Measurements from ENCODE around the gene DNAJC15.
A peak's percentile ranks its signal among the peaks of the same experiment; 100 is the strongest.
"Not testable (repeated sequence)": the region's sequence is repeated elsewhere in the genome, so short reads cannot be mapped to it uniquely, and the experiment has no call there.

The DNAJC15 gene

DNA sequence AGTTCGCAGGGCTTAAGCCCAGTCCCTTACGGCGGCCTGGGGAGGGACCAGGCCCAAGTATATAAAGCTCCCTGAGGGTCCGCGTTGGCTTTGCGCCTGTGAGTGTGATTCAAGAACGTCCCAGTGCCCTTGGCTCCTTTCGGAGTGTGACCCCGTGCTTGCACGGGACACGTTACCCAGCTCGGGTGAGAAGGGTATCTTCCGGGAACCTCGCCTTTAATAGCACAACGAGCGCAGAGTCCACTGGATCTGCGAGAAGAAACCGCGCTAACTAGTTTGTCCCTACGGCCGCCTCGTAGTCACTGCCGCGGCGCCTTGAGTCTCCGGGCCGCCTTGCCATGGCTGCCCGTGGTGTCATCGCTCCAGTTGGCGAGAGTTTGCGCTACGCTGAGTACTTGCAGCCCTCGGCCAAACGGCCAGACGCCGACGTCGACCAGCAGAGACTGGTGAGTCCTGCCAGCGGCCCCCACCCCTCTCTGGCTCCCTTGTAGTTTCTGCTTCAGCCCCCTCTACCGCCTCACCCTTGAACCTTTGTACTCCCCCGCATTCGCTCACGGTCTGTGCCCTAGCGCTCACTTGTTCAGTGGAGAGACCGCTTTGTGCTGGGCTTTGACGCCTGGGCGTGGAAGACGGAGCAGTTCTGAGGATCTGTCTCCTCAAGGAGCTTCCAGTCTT lies at the start of gene DNAJC15:
Gene DNAJC15 (plus strand): TSS at position 298 of the 675 bp plus-strand sequence. CDS start 41 bp downstream, at position 339.
- Mint-ChIP-seq H3K36me3 (peaks cover 11% of the 10 kb centered on the region), H3K27ac (peak within 1 kb of the TSS; percentile 92), H3K4me3 (peak within 1 kb of the TSS; percentile 86), H3K4me1 (peaks cover 30% of the 10 kb centered on the region), H3K27me3 (peaks cover 6% of the 10 kb centered on the region), H3K9me3 (no peaks in the 10 kb centered on the region)
- CTCF ChIA-PET = interaction anchor here (0.7 to 2.5 kb wide), 9 partner anchors 9 to 54 kb away, joined by 3 to 7 read pairs (median 4); partner anchors contain the start of gene EPSTI1
- peak; percentile 91 for DNase-seq

DNA sequence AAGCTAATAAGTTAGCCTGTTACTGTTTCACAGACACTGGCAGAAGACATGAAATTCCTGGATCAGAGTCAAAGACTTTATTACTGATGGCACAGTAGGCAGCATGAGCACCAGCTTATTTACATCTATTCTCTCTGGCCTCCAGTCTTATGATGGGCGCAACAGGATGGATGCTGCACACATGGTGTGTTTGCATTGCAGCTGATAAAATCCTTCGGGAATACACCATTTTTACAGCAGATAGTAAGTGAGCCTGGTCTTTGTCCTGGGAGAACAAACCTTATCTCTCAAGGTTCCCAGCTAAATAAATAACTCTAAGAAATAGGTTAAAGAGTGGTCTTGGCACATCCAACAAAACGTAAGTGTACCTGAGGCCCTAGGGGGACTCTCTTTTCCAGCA lies 47.3 kb upstream of the DNAJC15 start:
- H3K4me1 Mint-ChIP-seq = peaks cover 8% of the 10 kb centered on the region
- no peak for DNase-seq
- peaks cover 6% of the 10 kb centered on the region for H3K9me3 Mint-ChIP-seq
- CTCF ChIA-PET = interaction anchor here (1.6 kb wide), 1 partner anchor 10 kb away, joined by 4 read pairs; no protein-coding TSS in a partner anchor
- no peak overlapping the region for H3K4me3 Mint-ChIP-seq
- no peak overlapping the region for H3K27ac Mint-ChIP-seq
- peaks cover 37% of the 10 kb centered on the region for H3K36me3 Mint-ChIP-seq
- H3K27me3 Mint-ChIP-seq = no peaks in the 10 kb centered on the region

DNA sequence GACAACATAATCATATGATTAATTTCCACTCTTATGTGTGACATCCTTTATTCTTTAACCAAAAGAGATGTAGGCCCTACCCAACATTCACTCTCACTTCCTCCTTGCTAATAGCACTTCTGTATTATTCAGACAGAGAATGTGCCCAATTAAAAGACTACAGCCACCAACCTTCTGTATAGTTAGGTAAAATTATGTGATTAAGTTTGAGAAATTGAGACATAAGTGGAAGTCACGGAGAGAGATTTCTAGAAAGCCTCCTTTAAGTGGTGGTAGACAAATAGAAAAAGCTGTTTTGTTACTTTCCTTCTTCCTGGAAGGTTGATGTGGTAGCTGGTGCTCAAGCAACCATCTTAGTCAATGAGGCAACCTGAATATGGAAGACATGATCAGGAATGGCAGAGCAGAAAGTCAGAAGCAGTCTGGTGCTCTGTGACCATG lies 46.1 kb upstream of the DNAJC15 start:
- Mint-ChIP-seq H3K4me1 (peaks cover 4% of the 10 kb centered on the region), H3K36me3 (peaks cover 42% of the 10 kb centered on the region), H3K27ac (no peak overlapping the region), H3K27me3 (no peaks in the 10 kb centered on the region), H3K9me3 (peaks cover 6% of the 10 kb centered on the region), H3K4me3 (no peak overlapping the region)
- CTCF ChIA-PET = no interaction called here
- no peak for DNase-seq

DNA sequence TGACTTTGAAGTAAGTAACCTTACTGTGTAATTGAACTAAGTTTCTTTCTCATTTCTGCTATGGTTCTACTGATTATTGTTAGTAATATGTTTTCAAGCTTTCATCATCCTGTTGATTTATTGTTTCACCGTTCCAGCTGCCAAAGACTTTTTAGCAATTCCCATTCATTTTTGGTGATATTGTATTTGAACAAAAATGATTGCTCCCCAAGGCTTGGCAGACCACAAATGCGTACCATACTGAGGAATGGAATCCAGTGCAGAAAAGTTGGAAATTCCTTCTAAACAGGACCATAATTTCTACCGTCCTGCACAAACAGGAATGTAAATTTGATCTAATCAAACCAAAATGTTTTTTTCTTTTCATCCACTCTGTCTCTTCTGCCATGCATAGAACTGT lies 42.1 kb upstream of the DNAJC15 start:
- H3K4me3 Mint-ChIP-seq = no peak overlapping the region
- DNase-seq = no peak
- CTCF ChIA-PET = interaction anchor here (1.0 kb wide), 1 partner anchor 10 kb away, joined by 3 read pairs; no protein-coding TSS in a partner anchor
- peaks cover 51% of the 10 kb centered on the region for H3K36me3 Mint-ChIP-seq
- H3K4me1 Mint-ChIP-seq = peaks cover 4% of the 10 kb centered on the region
- no peaks in the 10 kb centered on the region for H3K27me3 Mint-ChIP-seq
- no peak overlapping the region for H3K27ac Mint-ChIP-seq
- peaks cover 6% of the 10 kb centered on the region for H3K9me3 Mint-ChIP-seq

DNA sequence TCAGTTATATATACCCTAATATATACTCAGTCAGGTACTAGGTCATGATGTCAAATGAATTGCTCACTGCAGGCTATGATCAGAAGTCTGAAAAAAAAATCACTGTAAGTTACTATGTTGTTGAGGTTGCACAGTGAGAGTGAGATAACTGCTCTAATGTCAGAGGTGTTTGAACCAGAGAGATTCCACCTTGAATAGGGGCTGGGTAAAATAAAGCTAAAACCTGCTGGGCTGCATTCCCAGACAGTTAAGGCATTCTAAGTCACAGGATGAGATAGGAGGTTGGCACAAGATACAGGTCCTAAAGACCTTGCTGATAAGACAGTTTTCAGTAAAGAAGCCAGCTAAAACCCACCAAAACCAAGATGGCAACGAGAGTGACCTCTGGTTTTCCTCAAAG lies 41.5 kb upstream of the DNAJC15 start:
- no peak overlapping the region for H3K27ac Mint-ChIP-seq
- H3K36me3 Mint-ChIP-seq = peaks cover 50% of the 10 kb centered on the region
- DNase-seq = no peak
- H3K4me3 Mint-ChIP-seq = no peak overlapping the region
- peaks cover 6% of the 10 kb centered on the region for H3K9me3 Mint-ChIP-seq
- CTCF ChIA-PET = no interaction called here
- peaks cover 4% of the 10 kb centered on the region for H3K4me1 Mint-ChIP-seq
- H3K27me3 Mint-ChIP-seq = no peaks in the 10 kb centered on the region

DNA sequence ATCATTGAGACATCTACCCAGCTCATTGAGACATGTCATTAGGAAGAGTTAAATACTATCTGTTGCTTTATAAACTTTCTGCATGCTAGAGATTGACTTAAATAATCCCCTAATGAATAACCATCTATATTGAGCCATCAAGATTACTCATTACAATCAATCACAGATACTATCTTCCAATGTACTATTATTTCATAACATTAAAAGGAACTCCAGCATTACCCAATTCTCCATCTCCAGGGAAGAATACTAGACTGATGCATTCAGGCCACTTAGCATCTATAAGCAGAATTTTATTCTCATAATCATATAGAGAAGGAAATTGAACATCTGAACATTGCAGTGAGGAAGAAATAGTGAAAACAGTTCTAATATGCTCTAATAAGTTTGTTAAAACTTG lies 39.4 kb upstream of the DNAJC15 start:
- Mint-ChIP-seq H3K4me3 (no peak overlapping the region), H3K27me3 (no peaks in the 10 kb centered on the region), H3K9me3 (no peaks in the 10 kb centered on the region), H3K27ac (no peak overlapping the region), H3K36me3 (peaks cover 50% of the 10 kb centered on the region), H3K4me1 (peaks cover 10% of the 10 kb centered on the region)
- no peak for DNase-seq
- CTCF ChIA-PET = no interaction called here

DNA sequence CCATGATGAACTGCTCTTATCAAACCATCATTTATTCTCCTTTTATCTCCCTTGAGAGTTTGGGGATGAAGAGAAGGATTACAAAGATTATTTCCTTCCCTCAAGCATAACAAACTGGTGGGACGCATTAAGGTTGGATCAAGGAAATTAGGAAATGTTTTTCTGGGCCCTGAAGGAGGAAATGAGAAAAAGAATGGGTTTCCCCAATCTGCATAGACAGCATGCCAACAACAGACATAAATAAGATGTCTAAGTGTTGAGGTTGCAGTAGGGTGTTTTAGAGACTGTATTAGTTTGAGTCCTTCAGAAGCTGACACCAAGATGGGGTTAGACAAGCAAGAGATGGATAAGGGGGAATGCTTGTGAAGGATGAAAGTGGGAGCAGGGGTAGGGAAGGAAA lies 38.7 kb upstream of the DNAJC15 start:
- H3K27ac Mint-ChIP-seq = no peak overlapping the region
- H3K4me3 Mint-ChIP-seq = no peak overlapping the region
- CTCF ChIA-PET = interaction anchor here (1.4 to 1.9 kb wide), 2 partner anchors 13 to 15 kb away, joined by 6 to 7 read pairs; no protein-coding TSS in a partner anchor
- H3K4me1 Mint-ChIP-seq = peaks cover 15% of the 10 kb centered on the region
- H3K27me3 Mint-ChIP-seq = no peaks in the 10 kb centered on the region
- DNase-seq = no peak
- peaks cover 51% of the 10 kb centered on the region for H3K36me3 Mint-ChIP-seq
- H3K9me3 Mint-ChIP-seq = no peaks in the 10 kb centered on the region

DNA sequence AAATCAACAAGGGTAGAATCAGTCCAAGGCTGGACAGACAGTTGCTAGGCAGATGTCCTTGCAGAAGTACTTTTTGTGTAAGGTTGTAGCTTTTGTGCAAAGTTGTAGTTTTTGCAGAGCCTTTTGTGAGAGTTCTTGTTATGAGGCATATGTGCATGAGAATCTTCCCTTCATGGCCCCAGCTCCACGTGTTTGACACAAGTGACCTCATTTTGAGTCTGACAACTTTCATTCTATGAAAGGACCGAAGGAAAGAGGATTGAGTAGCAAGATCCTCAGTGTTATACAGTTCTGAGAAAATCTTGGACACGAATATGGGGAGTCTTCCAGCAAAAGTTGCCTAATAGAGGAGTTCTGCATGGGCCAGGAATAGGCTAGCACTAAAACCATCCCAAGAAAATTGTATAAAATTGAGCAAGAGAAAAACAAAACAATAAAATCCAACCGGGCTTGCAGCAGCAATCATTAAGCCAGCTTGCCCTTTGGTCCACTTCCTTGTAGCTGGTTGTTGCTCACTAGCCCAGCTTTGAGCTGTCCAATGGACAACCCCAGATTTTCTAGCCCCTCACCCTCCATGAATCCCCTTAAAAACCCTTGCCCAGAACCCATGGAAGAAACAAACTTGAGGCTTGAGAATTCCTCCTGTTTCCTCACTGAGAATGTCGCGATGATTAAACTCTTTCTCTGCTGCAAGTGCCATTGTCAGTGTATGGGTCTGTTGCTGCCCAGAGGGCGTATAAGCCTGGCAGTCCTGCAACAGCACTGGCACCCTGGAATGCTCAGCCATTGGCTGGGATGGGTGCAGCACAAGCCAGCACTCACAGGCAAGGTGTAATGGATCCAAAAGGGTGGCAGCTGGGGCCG lies 37.8 kb upstream of the DNAJC15 start:
- Mint-ChIP-seq H3K9me3 (no peaks in the 10 kb centered on the region), H3K4me3 (no peak overlapping the region), H3K36me3 (peaks cover 47% of the 10 kb centered on the region), H3K27ac (no peak overlapping the region), H3K27me3 (no peaks in the 10 kb centered on the region), H3K4me1 (peaks cover 23% of the 10 kb centered on the region)
- DNase-seq = no peak
- CTCF ChIA-PET = interaction anchor here (1.4 to 1.9 kb wide), 3 partner anchors 10 to 16 kb away, joined by 4 to 7 read pairs (median 6); no protein-coding TSS in a partner anchor

DNA sequence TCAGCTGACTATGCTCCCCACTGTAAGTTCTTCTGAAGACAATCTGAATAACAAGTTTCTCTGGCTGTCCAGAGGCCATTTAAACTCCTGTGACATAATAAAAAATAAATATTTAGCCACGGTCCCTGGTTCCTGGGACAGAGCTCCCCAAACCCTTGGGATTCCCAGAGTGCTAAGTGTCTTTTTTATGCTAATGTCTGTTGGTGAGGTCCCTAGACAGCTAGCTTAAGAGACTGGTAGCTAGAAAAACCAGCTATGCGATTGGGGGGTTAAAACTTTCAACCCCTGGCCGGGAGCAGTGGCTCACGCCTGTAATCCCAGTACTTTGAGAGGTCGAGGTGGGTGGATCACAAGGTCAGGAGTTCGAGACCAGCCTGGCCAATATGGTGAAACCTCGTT lies 37.2 kb upstream of the DNAJC15 start:
- H3K27me3 Mint-ChIP-seq = no peaks in the 10 kb centered on the region
- H3K36me3 Mint-ChIP-seq = peaks cover 48% of the 10 kb centered on the region
- H3K27ac Mint-ChIP-seq = no peak overlapping the region
- H3K4me3 Mint-ChIP-seq = no peak overlapping the region
- CTCF ChIA-PET = interaction anchor here (1.4 to 1.9 kb wide), 2 partner anchors 10 to 16 kb away, joined by 4 to 6 read pairs; no protein-coding TSS in a partner anchor
- H3K9me3 Mint-ChIP-seq = no peaks in the 10 kb centered on the region
- peaks cover 30% of the 10 kb centered on the region for H3K4me1 Mint-ChIP-seq
- no peak for DNase-seq

DNA sequence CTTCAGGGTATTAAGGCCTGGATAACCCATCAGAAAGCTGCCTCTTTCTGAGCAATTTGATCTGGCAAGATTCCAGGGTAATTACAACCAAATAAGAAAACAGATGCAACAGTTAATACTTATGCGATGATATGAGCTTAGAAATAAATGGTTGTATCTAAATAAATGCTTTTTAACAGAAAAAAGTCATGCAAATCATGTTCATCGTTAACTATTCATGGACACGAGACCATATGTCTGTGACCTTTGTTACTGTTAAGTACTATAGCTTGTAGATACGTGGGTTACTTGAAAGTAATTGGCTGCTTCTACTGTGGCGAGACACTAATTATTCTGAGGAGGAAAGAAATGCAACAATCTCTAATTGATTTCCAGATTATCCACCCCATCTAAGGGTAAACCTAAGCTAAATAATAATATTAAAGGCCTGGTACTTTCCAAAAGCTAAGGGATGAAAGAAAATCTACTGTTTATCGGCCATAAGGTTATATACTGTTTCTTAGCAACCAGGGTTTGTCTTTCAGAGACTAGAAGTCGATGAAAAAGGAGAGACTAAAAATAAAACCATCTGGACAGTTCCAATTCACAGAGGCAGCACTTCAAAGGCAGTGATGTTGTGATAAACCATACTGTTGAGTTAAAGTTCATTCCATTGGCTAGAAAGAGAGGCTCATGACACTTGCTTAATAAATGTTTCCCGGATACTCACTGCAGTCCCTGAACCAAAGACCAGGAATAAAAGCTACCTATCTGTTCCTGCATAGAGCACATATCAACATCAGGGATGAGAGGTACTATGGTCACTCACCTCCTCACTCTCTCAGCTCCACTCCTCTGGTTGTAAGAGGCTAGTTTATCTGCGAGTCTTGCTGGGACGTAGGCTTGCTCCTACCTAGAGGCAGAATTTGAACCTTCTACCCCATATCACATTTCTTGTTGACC lies 32.8 kb upstream of the DNAJC15 start:
- Mint-ChIP-seq H3K4me1 (peaks cover 55% of the 10 kb centered on the region), H3K27me3 (no peaks in the 10 kb centered on the region), H3K36me3 (peaks cover 31% of the 10 kb centered on the region)

DNA sequence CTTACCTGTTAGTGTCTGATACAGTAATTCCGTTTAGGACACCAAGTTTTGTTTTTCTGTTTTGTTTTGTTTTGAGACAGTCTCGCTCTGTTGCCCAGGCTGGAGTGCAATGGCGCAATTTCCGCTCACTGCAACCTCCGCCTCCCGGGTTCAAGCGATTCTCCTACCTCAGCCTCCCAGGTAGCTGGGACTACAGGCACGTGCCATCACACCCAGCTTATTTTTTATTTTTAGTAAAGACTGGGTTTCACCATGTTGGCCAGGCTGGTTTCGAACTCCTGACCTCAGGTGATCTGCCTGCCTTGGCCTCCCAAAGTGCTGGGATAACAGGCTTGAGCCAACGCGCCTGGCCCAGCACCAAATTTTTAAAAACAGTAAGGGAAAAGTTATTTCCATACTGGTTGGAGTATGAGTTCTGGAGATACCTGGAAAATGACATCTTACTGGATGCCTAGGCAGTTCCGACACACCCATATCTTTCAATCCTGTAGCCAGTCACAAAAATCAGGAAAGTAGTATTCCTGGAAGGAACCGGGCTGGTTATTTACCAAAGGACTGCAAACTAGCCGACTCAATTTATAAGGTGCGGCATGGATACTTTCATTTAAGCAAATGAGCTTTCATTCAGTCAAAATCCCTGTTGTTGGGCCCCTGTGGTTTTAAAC lies 32.0 kb upstream of the DNAJC15 start:
- H3K9me3 Mint-ChIP-seq, H3K27me3 Mint-ChIP-seq, DNase-seq: not testable (repeated sequence)
- Mint-ChIP-seq H3K27ac (peak overlapping the region; percentile 100), H3K36me3 (peaks cover 23% of the 10 kb centered on the region), H3K4me1 (peaks cover 62% of the 10 kb centered on the region), H3K4me3 (peak overlapping the region; percentile 90)
- CTCF ChIA-PET = interaction anchor here (0.5 to 2.7 kb wide), 4 partner anchors 20 to 184 kb away, joined by 3 to 10 read pairs (median 6); partner anchors contain the start of gene DNAJC15

More for the DNA sequence above, 32.8 kb upstream of the DNAJC15 start:
- DNase-seq = no peak
- H3K27ac Mint-ChIP-seq = peak overlapping the region; percentile 100
- CTCF ChIA-PET = interaction anchor here (0.5 to 2.7 kb wide), 5 partner anchors 19 to 183 kb away, joined by 3 to 10 read pairs (median 6); partner anchors contain the start of gene DNAJC15
- H3K4me3 Mint-ChIP-seq = peak overlapping the region; percentile 90
- H3K9me3 Mint-ChIP-seq = no peaks in the 10 kb centered on the region

DNA sequence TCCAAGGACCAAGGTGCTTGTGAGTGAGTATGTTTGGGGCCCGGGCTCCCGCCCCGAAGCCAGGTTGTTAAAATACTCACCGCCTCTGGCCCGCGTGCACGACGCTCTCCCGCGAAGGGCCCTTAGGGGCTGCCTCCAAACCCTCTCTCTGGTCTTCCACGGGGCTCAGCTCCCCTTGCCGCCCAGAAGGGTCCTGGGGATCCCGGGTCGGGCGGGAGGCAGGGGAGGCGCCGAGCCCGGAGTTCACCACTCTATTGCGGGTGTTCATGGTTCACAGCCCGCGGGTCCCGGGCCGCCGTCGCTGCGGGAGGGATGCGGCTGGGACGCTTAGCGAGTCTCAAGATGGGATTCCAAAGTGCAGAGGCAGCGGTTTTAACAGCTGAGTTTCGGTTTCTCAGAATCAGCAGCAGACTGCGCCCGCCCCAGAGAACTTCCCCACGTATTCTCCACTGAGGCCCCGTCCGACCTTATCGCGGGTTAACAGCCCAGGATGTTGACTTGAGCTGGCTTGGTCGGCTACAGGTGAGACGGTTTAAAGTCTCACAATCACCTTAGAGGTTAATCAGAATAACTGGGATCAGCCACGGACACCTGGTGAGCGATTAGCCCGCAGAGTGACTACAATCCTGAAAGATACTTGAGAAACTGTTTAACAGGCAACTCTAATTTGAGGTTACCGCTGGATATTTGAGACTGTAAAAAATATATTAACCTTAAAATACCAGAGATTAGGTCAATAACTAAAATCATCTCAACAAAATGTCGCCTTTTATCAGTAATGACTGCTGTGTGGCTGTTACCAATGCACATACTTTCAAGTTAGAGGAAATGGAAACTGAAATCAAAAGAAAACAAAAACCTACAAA lies 31.3 kb upstream of the DNAJC15 start, which contains the start of gene EPSTI1:
Gene EPSTI1 (minus strand): TSS at position 344 of the 866 bp plus-strand sequence. CDS start 76 bp downstream, at position 268.
- CTCF ChIA-PET = interaction anchor here (0.9 to 2.4 kb wide), 4 partner anchors 20 to 89 kb away, joined by 4 to 7 read pairs (median 6); partner anchors contain the start of gene DNAJC15
- no peaks in the 10 kb centered on the region for H3K9me3 Mint-ChIP-seq
- H3K4me1 Mint-ChIP-seq = peaks cover 69% of the 10 kb centered on the region
- H3K27me3 Mint-ChIP-seq = no peaks in the 10 kb centered on the region
- H3K36me3 Mint-ChIP-seq = peaks cover 21% of the 10 kb centered on the region
- peak within 1 kb of the TSS; percentile 90 for H3K4me3 Mint-ChIP-seq
- H3K27ac Mint-ChIP-seq = peak within 1 kb of the TSS; percentile 100
- peak; percentile 87 for DNase-seq

Measured in activated naive CD4-positive, alpha-beta T cell treated with anti-CD3 and anti-CD28 coated beads, Interleukin-2, amount 10 ng/mL, durations not matched to agents 7 days and 5 days (primary cell).